ENCODE measurements around the gene CD63.

DNA sequence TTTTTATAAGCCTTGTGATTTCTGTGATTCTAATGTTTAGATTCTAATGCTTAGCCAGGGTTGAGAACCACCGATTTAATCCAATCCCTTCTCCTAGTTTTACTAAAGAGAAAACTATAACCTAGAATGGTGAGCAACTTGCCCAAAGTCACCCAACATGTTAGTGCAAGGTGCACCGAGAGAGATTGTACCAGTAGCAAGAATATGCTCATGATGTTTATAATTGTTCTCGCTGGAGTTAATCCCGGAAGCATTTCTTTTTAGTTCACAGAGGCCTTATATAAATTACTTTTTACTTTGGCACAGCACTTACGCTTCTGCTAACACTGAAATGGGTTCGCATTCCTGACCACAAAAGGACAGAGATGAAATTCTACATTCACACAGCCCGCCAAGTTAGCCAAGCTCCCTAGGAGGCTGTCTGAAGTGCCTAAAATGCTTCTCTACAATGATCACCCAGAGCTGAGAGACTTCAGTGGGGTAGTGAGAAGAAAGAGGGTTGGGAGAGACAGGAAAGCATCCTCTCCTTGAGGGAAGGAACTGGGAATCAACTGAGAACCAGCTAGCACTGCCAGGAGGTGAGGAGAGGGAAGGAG lies 13.5 kb downstream of the CD63 start:
- TF ChIP-seq POLR2A (IDR thresholded peaks at IDR 0.05): no peak
- TF ChIP-seq, protein P1, sequence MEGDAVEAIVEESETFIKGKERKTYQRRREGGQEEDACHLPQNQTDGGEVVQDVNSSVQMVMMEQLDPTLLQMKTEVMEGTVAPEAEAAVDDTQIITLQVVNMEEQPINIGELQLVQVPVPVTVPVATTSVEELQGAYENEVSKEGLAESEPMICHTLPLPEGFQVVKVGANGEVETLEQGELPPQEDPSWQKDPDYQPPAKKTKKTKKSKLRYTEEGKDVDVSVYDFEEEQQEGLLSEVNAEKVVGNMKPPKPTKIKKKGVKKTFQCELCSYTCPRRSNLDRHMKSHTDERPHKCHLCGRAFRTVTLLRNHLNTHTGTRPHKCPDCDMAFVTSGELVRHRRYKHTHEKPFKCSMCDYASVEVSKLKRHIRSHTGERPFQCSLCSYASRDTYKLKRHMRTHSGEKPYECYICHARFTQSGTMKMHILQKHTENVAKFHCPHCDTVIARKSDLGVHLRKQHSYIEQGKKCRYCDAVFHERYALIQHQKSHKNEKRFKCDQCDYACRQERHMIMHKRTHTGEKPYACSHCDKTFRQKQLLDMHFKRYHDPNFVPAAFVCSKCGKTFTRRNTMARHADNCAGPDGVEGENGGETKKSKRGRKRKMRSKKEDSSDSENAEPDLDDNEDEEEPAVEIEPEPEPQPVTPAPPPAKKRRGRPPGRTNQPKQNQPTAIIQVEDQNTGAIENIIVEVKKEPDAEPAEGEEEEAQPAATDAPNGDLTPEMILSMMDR (IDR thresholded peaks at IDR 0.05): no peak

Measured in body of pancreas (tissue), 4 donors.